GM21528 (cell line): ENCODE results near the gene BIRC3.
"Not testable (repeated sequence)": the region's sequence is repeated elsewhere in the genome, so short reads cannot be mapped to it uniquely, and the experiment has no call there.

Experiments used
- ATAC-seq: cut with Tn5 transposase; IDR thresholded peaks from one replicate; pipeline ENCODE4 v1.9.1; 2021; ENCODE audit warnings: mild to moderate bottlenecking, moderate library complexity; ENCODE audit not compliant: unreplicated experiment, low FRiP score

The BIRC3 gene

GRCh38 chr11:102293873-102294601 lies 23.2 kb upstream of the BIRC3 start:
- peak; percentile 94 for ATAC-seq

GRCh38 chr11:102295045-102295444 lies 22.2 kb upstream of the BIRC3 start:
- no peak for ATAC-seq

DNA sequence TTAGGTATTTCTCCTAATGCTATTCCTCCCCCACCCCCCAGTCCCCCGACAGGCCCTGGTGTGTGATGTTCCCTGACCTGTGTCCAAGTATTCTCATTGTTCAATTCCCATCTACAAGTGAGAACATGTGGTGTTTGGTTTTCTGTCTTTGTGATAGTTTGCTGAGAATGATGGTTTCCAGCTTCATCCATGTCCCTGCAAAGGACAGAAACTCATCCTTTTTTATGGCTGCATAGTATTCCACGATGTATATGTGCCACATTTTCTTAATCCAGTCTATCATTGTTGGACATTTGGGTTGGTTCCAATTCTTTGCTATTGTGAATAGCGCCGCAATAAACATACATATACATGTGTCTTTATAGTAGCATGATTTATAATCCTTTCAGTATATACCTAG lies 20.5 kb upstream of the BIRC3 start:
- not testable (repeated sequence) for ATAC-seq

- not testable (repeated sequence) for ATAC-seq
These were observed 16.4 kb upstream of the BIRC3 start for GRCh38 chr11:102300837-102301236.

- ATAC-seq = no peak
These were observed 15.0 kb upstream of the BIRC3 start for GRCh38 chr11:102302241-102302640.

DNA sequence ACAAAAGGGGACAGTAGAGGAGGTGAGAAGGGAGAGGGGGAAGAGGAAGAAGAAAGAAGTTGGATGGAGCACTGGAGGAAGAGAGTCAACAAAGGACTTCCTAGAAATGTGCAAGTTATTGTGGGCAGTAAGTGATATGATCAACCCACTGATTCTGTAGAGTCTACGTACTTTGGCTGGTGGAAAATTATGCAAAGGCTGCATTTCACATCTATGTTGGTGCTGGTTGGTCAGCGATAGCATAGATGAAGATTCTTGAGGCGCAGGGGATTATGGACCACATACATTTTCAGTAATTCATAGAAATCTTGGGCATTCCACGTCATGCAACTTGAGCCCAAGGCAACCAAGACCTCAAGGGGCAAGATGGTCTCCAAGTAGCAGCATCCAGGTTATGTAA lies 12.6 kb upstream of the BIRC3 start:
- ATAC-seq = no peak

DNA sequence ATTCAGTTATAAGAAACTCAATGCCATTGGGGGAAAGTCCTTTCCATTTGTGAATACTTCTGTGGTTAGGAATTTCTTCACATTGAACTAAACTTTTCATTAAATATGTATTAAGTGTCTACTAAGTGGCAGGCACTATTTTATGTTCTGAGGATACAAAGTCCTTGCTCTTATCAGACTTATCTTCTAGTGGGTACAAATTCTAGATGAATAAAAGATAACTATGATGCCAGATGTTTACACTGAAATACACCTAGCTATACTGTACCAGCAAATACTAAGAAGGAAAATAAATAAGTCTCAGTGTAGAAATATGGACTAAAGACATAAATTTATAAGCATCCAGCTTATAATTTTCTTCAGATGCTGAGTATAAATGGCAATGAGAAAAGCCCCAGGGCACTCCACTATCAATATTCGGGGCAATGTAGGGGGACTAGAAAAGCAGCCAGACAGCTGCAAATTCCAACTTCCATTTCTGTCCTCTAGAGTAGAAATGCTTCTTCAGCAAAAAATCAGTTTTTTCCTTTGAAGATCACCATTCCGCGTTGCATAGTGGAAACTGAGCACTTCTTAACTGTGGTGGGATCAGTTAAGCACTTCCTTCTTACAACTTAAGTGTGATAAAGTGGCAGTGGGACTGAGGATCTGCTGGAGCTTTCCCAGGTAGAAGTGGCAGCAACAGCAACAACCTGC lies 11.8 kb upstream of the BIRC3 start:
- ATAC-seq = no peak

GRCh38 chr11:102306048-102306597 lies 11.2 kb upstream of the BIRC3 start:
- ATAC-seq = no peak

DNA sequence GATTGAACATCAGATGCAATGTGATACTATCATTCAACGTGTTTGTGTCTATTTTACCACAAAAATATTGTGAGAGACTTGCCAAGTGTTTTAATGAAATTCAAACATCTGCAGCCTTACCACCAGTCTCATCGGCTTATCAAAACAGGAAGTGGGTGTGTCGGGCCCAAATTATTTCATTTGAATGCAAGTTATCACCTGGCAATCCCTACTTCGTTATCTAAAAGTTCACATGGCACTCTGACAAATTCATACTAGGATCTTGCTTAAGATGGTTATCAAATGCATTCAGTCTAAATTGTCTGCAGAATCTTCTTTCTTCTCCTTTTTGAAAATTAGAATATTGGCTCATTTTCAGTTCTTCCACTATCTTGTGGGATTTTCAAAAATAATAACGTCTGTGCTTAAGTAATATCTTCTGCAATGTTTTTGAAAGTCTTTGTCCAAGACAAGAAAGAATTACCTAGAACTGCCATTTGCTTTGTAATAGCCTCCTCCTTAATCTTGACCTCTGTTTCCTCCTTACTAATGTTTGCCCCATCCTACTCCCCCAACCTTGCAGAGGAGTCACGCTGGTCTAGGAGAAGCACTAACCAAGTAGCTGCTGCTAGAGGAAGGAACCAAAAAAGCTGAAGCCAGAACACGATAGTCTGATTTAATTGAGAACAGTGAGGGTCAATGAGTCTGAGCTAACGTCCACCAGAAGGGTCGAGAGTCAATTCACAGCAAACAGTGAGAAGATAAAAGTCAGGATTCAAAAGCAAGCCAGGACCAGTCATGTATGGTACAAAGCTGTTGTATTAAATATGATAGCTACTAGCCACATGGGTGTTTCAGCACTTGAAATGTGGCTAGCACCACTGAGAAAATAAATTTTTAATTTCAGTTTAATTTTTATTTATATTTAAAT lies 10.2 kb upstream of the BIRC3 start:
- ATAC-seq = no peak

DNA sequence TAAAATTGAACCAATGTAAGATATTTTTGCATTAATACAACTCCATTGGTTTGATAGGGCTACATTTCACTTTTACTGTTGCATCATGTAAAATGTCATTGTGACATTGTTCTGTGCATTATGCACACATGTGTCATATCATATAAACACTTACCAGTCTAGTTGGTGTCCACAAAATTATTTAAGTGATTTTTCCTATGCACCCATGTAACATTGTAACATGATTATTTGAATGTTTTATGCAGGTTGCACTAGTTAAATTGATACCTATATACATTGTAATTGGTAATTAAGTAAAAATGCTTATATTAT lies 9.6 kb upstream of the BIRC3 start:
- ATAC-seq = no peak

DNA sequence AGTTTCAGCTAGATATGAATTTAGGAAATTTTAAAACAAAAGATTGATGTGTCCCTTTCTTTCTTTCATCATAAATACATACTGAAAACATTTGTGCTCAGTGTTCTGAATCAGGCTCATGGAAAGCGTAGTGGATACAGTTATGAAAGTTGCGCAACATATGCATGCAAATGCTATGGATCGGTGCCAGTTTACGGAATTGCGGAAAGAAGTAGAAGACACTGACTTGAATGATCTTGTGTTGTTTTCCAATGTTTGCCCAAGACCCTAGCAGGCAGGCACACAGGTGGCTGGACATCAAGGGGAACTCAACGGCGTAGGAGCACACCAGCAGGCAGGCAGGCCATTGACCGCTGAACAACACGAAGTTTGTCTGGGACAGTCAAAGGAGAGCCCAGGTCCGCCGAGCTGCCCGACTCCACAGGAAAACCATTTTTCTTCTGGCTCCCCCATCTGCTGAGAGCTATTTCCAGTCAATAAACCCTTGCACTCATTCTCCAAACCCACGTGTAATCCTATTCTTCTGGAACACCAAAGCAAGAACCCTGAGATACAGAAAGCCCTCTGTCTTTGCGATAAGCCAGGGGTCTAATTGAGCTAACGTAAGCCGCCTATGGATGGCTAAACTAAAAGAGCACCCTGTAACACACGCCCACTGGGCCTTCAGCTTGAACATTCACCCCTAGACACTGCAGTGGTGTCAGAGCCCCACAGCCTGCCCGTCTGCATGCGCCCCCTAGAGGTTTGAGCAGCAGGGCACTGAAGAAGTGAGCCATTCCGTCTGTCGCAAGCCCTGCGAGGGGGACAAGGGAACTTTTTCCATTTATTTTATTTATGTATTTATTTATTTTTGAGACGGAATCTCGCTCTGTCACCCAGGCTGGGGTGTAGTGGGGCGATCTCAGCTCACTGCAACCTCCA lies 7.4 kb upstream of the BIRC3 start:
- ATAC-seq = no peak

GRCh38 chr11:102312667-102313066 lies 4.6 kb upstream of the BIRC3 start:
- no peak for ATAC-seq

- ATAC-seq = no peak
These were observed 3.9 kb upstream of the BIRC3 start for GRCh38 chr11:102313238-102313940.

DNA sequence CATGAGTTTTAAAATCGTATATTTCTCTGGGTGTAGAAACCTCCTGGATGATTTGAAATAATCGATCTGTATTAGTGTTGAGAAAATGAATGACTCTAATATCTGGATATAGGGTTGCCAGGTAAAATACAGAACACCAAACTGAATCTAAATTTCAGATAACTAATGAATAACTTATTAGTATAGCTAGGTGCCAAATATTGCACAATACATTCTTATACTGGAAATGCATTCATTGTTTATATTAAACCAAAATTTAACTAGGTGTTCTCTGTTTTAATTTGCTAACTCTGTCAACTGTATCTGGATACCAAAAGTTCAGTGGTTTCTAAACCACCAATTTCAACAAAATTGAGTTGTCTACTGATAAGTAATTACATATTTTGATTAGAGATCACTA lies 2.5 kb upstream of the BIRC3 start:
- no peak for ATAC-seq

- ATAC-seq = no peak
These were observed 859 bp upstream of the BIRC3 start for GRCh38 chr11:102316346-102316904.

- ATAC-seq = no peak
These were observed 452 bp downstream of the BIRC3 start for GRCh38 chr11:102317768-102318103.

- ATAC-seq = peak; percentile 17
These were observed 1.2 kb downstream of the BIRC3 start for GRCh38 chr11:102318469-102318868.

DNA sequence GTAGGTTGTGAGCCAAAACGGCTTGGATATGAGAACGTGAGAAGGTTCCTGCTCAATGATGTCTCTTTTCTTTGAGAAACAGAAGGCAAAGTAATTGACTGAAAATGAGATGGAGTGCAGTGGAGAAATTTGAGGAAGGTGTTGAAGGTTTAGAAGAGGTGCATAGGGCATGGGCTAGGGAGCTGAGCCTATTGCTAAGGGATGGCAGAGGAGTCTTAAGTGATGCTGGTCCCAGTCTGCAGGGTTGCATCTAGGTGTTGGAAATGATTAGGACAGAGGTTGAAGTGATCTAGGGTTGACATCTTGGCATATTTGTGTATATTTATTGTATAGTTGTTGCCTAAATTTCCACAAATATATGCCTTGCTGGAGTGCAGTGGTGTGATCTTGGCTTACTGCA lies 2.3 kb downstream of the BIRC3 start:
- no peak for ATAC-seq

- no peak for ATAC-seq
These were observed 2.9 kb downstream of the BIRC3 start for GRCh38 chr11:102320188-102320587.
